SK-N-SH (cell line): Measurements from ENCODE around the gene LDB1. TPM values are rescaled to one million over a fixed set of nuclear protein-coding genes. Genes with fewer than 3 reads are reported as not detected.

Source experiments
- CTCF ChIA-PET: fragments of 300-600, 350-600 bp; formaldehyde crosslinking; extraction: SDS; loops from one replicate; lab custom pipeline; 2021; lab: Yijun Ruan, JAX
- POLR2A ChIA-PET: fragments of 350-600 bp; sonication (Branson Sonifier 250); formaldehyde crosslinking; extraction: SDS; loops from one replicate; lab custom pipeline; 2020; ENCODE audit warnings: antibody characterized with exemption, inconsistent platforms; lab: Yijun Ruan, JAX
- DNase-seq: peaks from one replicate; pipeline ENCODE4 v3.0.0; 2012
- H2AFZ ChIP-seq: fragments of 200-600 bp; sonication (generic); 2 replicates; pipeline ENCODE4 v1.8.1; 2016; ENCODE audit warnings: antibody characterized with exemption, mild to moderate bottlenecking, low read depth
- H3F3A ChIP-seq: fragments of 200-600 bp; sonication (generic); replicated peaks from 2 replicates; pipeline ENCODE3; 2016; ENCODE audit warnings: antibody characterized with exemption, mild to moderate bottlenecking; ENCODE audit not compliant: insufficient read depth
- H3K27ac ChIP-seq, 2 experiments: fragments of 200-500 bp in 1 of 2; fragments of 200-600 bp in 1 of 2; sonication (Bioruptor generic) in 1 of 2; sonication (generic), shearing (Covaris generic) in 1 of 2; 2 replicates each; pipeline versions ENCODE4 v1.5.1 to v1.6.1; 2014 to 2016; ENCODE audit warnings: low read depth in 2 of 2, inconsistent platforms in 1 of 2, low read length in 1 of 2, mild to moderate bottlenecking in 1 of 2, mixed read lengths in 1 of 2
- H3K27me3 ChIP-seq: fragments of 200-600 bp; sonication (generic), shearing (Covaris generic); 2 replicates; pipeline ENCODE4 v1.6.1; 2016; ENCODE audit warnings: mixed run types; ENCODE audit not compliant: insufficient read depth
- H3K36me3 ChIP-seq, 2 experiments: fragments of 200-500 bp in 1 of 2; fragments of 200-600 bp in 1 of 2; sonication (Bioruptor generic) in 1 of 2; sonication (generic) in 1 of 2; replicated peaks in 1 of 2; 2 replicates each; pipeline versions ENCODE3 to v1.5.1; 2014 to 2016; ENCODE audit warnings: low read length in 1 of 2, mild to moderate bottlenecking in 1 of 2; ENCODE audit not compliant: insufficient read depth in 2 of 2, control insufficient read depth in 1 of 2
- H3K4me1 ChIP-seq, 2 experiments: fragments of 200-500 bp in 1 of 2; fragments of 200-600 bp in 1 of 2; sonication (Bioruptor generic) in 1 of 2; sonication (generic), shearing (Covaris generic) in 1 of 2; 2 replicates each; pipeline versions ENCODE4 v1.5.1 to v1.6.1; 2014 to 2016; ENCODE audit warnings: low read depth in 1 of 2, low read length in 1 of 2, mixed run types in 1 of 2; ENCODE audit not compliant: insufficient read depth in 2 of 2, control insufficient read depth in 1 of 2
- H3K4me2 ChIP-seq: fragments of 200-600 bp; sonication (generic), shearing (Covaris generic); 2 replicates; pipeline ENCODE4 v1.6.1; 2017; ENCODE audit warnings: mixed run types
- H3K4me3 ChIP-seq, 2 experiments: fragments of 200-500 bp in 1 of 2; fragments of 200-600 bp in 1 of 2; sonication (Bioruptor generic) in 1 of 2; sonication (generic), shearing (Covaris generic) in 1 of 2; 2 replicates each; pipeline versions ENCODE4 v1.5.1 to v1.8.1; 2014 to 2016; ENCODE audit warnings: low read depth in 2 of 2, inconsistent platforms in 1 of 2, low read length in 1 of 2, mild to moderate bottlenecking in 1 of 2, mixed read lengths in 1 of 2, moderate library complexity in 1 of 2
- H3K79me2 ChIP-seq: fragments of 200-600 bp; sonication (generic); 2 replicates; pipeline ENCODE4 v1.8.1; 2017; ENCODE audit warnings: mild to moderate bottlenecking; ENCODE audit not compliant: insufficient read depth
- H3K9ac ChIP-seq: fragments of 200-600 bp; sonication (generic); 2 replicates; pipeline ENCODE4 v1.6.1; 2017; ENCODE audit warnings: mixed run types
- H3K9me2 ChIP-seq: fragments of 200-600 bp; sonication (generic); 2 replicates; pipeline ENCODE4 v1.6.1; 2017; ENCODE audit warnings: mixed run types
- H3K9me3 ChIP-seq: fragments of 200-600 bp; sonication (generic); 2 replicates; pipeline ENCODE4 v1.6.1; 2017; ENCODE audit warnings: mixed run types, mild to moderate bottlenecking, moderate library complexity
- H4K20me1 ChIP-seq: fragments of 200-600 bp; sonication (generic); 2 replicates; pipeline ENCODE4 v1.6.1; 2017; ENCODE audit warnings: mild to moderate bottlenecking, mixed run types; ENCODE audit not compliant: insufficient read depth
- CHD2 ChIP-seq: fragments of 150-350 bp; IDR thresholded peaks from 2 replicates; pipeline ENCODE4 v1.6.1; 2018; ENCODE audit warnings: low read length; ENCODE audit not compliant: partially characterized antibody
- ELF1 ChIP-seq: IDR thresholded peaks from 2 replicates; pipeline ENCODE4 v1.4.0; 2012
- EP300 ChIP-seq, 2 experiments: IDR thresholded peaks; 2 replicates each; pipeline versions ENCODE4 v1.4.0 to v1.6.1; 2012; ENCODE audit warnings: borderline replicate concordance in 1 of 2, low read depth in 1 of 2, low read length in 1 of 2
- FOSL2 ChIP-seq: IDR thresholded peaks from 2 replicates; pipeline ENCODE4 v1.4.0; 2012; ENCODE audit warnings: low read depth, mild to moderate bottlenecking, moderate library complexity, borderline replicate concordance
- FOXJ3 ChIP-seq: sonication (generic); formaldehyde crosslinking; IDR thresholded peaks from 2 replicates; pipeline ENCODE4 v1.5.1; 2020; ENCODE audit warnings: mild to moderate bottlenecking, missing genetic modification reagents
- FOXM1 ChIP-seq: IDR thresholded peaks from 2 replicates; pipeline ENCODE4 v1.4.0; 2012; ENCODE audit warnings: low read depth, mild to moderate bottlenecking
- GATA2 ChIP-seq: sonication (generic); formaldehyde crosslinking; IDR thresholded peaks from 2 replicates; pipeline ENCODE4 v1.5.0; 2020; ENCODE audit warnings: mild to moderate bottlenecking, missing genetic modification reagents
- JUND ChIP-seq: IDR thresholded peaks from 2 replicates; pipeline ENCODE4 v1.4.0; 2012
- MEF2A ChIP-seq: IDR thresholded peaks from 2 replicates; pipeline ENCODE4 v1.4.0; 2012; ENCODE audit warnings: low read depth, borderline replicate concordance
- NFIC ChIP-seq: IDR thresholded peaks from 2 replicates; pipeline ENCODE4 v1.4.0; 2012; ENCODE audit warnings: borderline replicate concordance
- NRF1 ChIP-seq: IDR thresholded peaks from 2 replicates; pipeline ENCODE4 v1.6.1; 2012; ENCODE audit warnings: low read depth, mild to moderate bottlenecking, low read length
- POLR2AphosphoS5 ChIP-seq: IDR thresholded peaks from 2 replicates; pipeline ENCODE4 v1.6.1; 2012; ENCODE audit warnings: low read depth, low read length
- RCOR1 ChIP-seq: fragments of 150-350 bp; IDR thresholded peaks from 2 replicates; pipeline ENCODE4 v1.6.1; 2017; ENCODE audit warnings: antibody characterized with exemption, low read length
- RFX5 ChIP-seq: IDR thresholded peaks from 2 replicates; pipeline ENCODE4 v1.6.1; 2012; ENCODE audit warnings: mild to moderate bottlenecking, improper control_type of control experiment, low read length
- RXRA ChIP-seq: IDR thresholded peaks from 2 replicates; pipeline ENCODE4 v1.4.0; 2012; ENCODE audit warnings: low read depth, mild to moderate bottlenecking, borderline replicate concordance
- SMC3 ChIP-seq: IDR thresholded peaks from 2 replicates; pipeline ENCODE4 v1.6.1; 2012; ENCODE audit warnings: low read depth, low read length, improper control_type of control experiment
- TEAD4 ChIP-seq: IDR thresholded peaks from 2 replicates; pipeline ENCODE4 v1.4.0; 2012; ENCODE audit warnings: mild to moderate bottlenecking, borderline replicate concordance; ENCODE audit not compliant: insufficient read depth
- USF2 ChIP-seq: fragments of 150-350 bp; IDR thresholded peaks from 2 replicates; pipeline ENCODE4 v1.6.1; 2017; ENCODE audit warnings: antibody characterized with exemption, low read length, low read depth, borderline replicate concordance
- YY1 ChIP-seq: IDR thresholded peaks from 2 replicates; pipeline ENCODE4 v1.4.0; 2012; ENCODE audit warnings: low read depth, mild to moderate bottlenecking
- WGBS: methylation state at CpG from one replicate; pipeline ENCODE4 v1.1.6; 2017; ENCODE audit warnings: low lambda C conversion rate; 5-methylcytosine and 5-hydroxymethylcytosine counted together
- polyA plus RNA-seq, 3 experiments: library from polyadenylated mRNA; depleted of rRNA; stranded (reverse); fragments of >200 nt; gene quantifications; 2 replicates each; pipeline ENCODE4 v1.2.3, GENCODE V29; 2012
- TF ChIP-seq, protein P1 (sequence below): IDR thresholded peaks from 2 replicates; pipeline ENCODE4; 2012
- TF ChIP-seq, protein P2 (sequence below): fragments of 150-350 bp; IDR thresholded peaks from 2 replicates; pipeline ENCODE4 v1.6.1; 2016; ENCODE audit warnings: mild to moderate bottlenecking, low read depth, low read length

The LDB1 gene
- polyA plus RNA-seq, 1 of the 3 experiments (the other 2 are of a cell fraction): 85.9 TPM

- Histone ChIP-seq H3K9me3 (no peaks in the 10 kb centered on the region), H3K36me3 (peaks cover 44 to 76% of the 10 kb centered on the region in 2 experiments), H3F3A (peaks cover 5% of the 10 kb centered on the region), H3K79me2 (peaks cover 75% of the 10 kb centered on the region), H3K9ac (no peak overlapping the region), H4K20me1 (peaks cover 57% of the 10 kb centered on the region), H3K4me2 (no peak overlapping the region), H3K27ac (no peak overlapping the region), H3K27me3 (no peaks in the 10 kb centered on the region), H3K4me1 (no peaks in the 10 kb centered on the region), H3K9me2 (no peaks in the 10 kb centered on the region), H3K4me3 (no peak overlapping the region), H2AFZ (no peak overlapping the region)
- ChIA-PET CTCF (no interaction called here), POLR2A (no interaction called here)
- TF ChIP-seq NFIC (no peak), MEF2A (no peak), POLR2AphosphoS5 (no peak), RFX5 (no peak), TEAD4 (no peak), USF2 (no peak), YY1 (no peak), FOXJ3 (CRISPR knock-in tag) (no peak), CHD2 (no peak), SMC3 (no peak), RCOR1 (no peak), GATA2 (CRISPR knock-in tag) (no peak), JUND (no peak), FOSL2 (no peak), FOXM1 (no peak)
- TF ChIP-seq, protein P1, sequence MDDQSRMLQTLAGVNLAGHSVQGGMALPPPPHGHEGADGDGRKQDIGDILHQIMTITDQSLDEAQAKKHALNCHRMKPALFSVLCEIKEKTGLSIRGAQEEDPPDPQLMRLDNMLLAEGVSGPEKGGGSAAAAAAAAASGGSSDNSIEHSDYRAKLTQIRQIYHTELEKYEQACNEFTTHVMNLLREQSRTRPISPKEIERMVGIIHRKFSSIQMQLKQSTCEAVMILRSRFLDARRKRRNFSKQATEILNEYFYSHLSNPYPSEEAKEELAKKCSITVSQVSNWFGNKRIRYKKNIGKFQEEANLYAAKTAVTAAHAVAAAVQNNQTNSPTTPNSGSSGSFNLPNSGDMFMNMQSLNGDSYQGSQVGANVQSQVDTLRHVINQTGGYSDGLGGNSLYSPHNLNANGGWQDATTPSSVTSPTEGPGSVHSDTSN: no peak
- WGBS: 96% methylated on average over 3 of the region's 4 CpGs
- no peak for DNase-seq
These were observed 21.5 kb upstream of the LDB1 start for GRCh38 chr10:102141583-102142107.

GRCh38 chr10:102140913-102141540 is 20.9 kb upstream of the LDB1 start:
- 95% methylated on average over 5 of the region's 5 CpGs for WGBS
- Histone ChIP-seq H3K4me3 (no peak overlapping the region), H3K9me2 (no peaks in the 10 kb centered on the region), H3K27ac (no peak overlapping the region), H3K36me3 (peaks cover 42 to 73% of the 10 kb centered on the region in 2 experiments), H3K9me3 (no peaks in the 10 kb centered on the region), H3K4me2 (no peak overlapping the region), H3K9ac (no peak overlapping the region), H3K79me2 (peaks cover 80% of the 10 kb centered on the region), H3K4me1 (peaks cover 0 to under 1% of the 10 kb centered on the region in 2 experiments; a peak in 1 of 4 replicates)
- CTCF ChIA-PET: no interaction called here
- no peak for DNase-seq
- TF ChIP-seq NRF1 (no peak), ELF1 (no peak), NFIC (no peak), RFX5 (no peak), RXRA (no peak), EP300 (IDR thresholded peaks at IDR 0.05; ENCODE audit: borderline replicate concordance in 1 of 2, low read depth in 1 of 2, low read length in 1 of 2) (no peak), MEF2A (no peak)
- TF ChIP-seq, protein P2, sequence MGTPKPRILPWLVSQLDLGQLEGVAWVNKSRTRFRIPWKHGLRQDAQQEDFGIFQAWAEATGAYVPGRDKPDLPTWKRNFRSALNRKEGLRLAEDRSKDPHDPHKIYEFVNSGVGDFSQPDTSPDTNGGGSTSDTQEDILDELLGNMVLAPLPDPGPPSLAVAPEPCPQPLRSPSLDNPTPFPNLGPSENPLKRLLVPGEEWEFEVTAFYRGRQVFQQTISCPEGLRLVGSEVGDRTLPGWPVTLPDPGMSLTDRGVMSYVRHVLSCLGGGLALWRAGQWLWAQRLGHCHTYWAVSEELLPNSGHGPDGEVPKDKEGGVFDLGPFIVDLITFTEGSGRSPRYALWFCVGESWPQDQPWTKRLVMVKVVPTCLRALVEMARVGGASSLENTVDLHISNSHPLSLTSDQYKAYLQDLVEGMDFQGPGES: no peak
- TF ChIP-seq, protein P1: no peak
- TF ChIP-seq, all 33 proteins: peak for 0
- Histone ChIP-seq H3K27me3 (no peaks in the 10 kb centered on the region), H2AFZ (no peak overlapping the region), H4K20me1 (peaks cover 63% of the 10 kb centered on the region), H3F3A (peaks cover 5% of the 10 kb centered on the region)
- POLR2A ChIA-PET: no interaction called here
